Endothelial cell (in vitro differentiated cells): ENCODE results near the gene FUT6. TPM values are rescaled to one million over a fixed set of nuclear protein-coding genes. Genes with fewer than 3 reads are reported as not detected.
"Not testable (repeated sequence)": the region's sequence is repeated elsewhere in the genome, so short reads cannot be mapped to it uniquely, and the experiment has no call there.

Experiments used
- DNase-seq: peaks from one replicate; pipeline ENCODE4 v3.0.0; 2021; ENCODE audit warnings: low spot score
- H3K27ac Mint-ChIP-seq: one replicate; pipeline ENCODE4 v1.8.0; 2021; ENCODE audit warnings: mixed read lengths, inconsistent platforms; ENCODE audit not compliant: unreplicated experiment
- H3K27me3 Mint-ChIP-seq: one replicate; pipeline ENCODE4 v1.8.0; 2021; ENCODE audit warnings: mild to moderate bottlenecking, moderate library complexity, mixed read lengths, inconsistent platforms; ENCODE audit not compliant: unreplicated experiment
- H3K36me3 Mint-ChIP-seq: one replicate; pipeline ENCODE4 v1.8.0; 2021; ENCODE audit warnings: mild to moderate bottlenecking, low read depth, mixed read lengths, inconsistent platforms; ENCODE audit not compliant: unreplicated experiment
- H3K4me1 Mint-ChIP-seq: one replicate; pipeline ENCODE4 v1.8.0; 2021; ENCODE audit warnings: mild to moderate bottlenecking, mixed read lengths, inconsistent platforms; ENCODE audit not compliant: unreplicated experiment
- H3K4me3 Mint-ChIP-seq: one replicate; pipeline ENCODE4 v1.8.0; 2021; ENCODE audit warnings: mild to moderate bottlenecking, mixed read lengths, inconsistent platforms; ENCODE audit not compliant: unreplicated experiment
- H3K9me3 Mint-ChIP-seq: one replicate; pipeline ENCODE4 v1.8.0; 2021; ENCODE audit warnings: mixed read lengths, inconsistent platforms; ENCODE audit not compliant: unreplicated experiment
- total RNA-seq: library from RNA; stranded (reverse); fragmentation: NEBNext Ultra II Directional; extraction: Animal tissue kit (Norgen Biotek cat#: 25700); gene quantifications from one replicate; pipeline ENCODE4 v1.2.1, GENCODE V29; 2021; ENCODE audit not compliant: unreplicated experiment
- TF ChIP-seq, protein P1 (sequence below): fragments of 200-600 bp; sonication (generic); IDR thresholded peaks from one replicate; pipeline ENCODE4 v1.5.0; 2021; ENCODE audit warnings: antibody characterized with exemption; ENCODE audit not compliant: unreplicated experiment

The FUT6 gene
- total RNA-seq, 1 donor from 2014 or later: 0.18 TPM

DNA sequence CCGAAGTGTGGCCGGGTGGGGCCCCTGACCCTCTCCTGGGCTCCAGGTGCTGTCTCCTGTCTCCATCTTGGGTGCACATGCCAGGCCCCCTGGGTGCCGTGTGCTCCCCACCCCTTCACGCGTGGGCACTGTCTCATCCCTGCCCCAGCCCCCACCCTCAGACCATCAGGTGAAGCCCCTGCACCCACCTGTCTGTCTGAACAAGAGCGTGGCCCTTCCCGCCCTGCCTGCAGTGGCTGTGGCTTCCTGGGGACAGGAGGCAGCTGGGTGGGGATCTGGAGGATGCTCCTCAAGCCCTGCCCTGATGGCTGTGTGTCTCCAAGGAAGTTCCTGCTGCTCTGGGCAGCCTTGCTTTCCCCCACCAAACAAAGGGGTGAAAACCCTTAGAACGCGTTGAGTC, 57.2 kb downstream of the FUT6 start:
- Mint-ChIP-seq H3K36me3 (peaks cover 3% of the 10 kb centered on the region), H3K27ac (no peak overlapping the region), H3K4me3 (no peak overlapping the region), H3K9me3 (no peaks in the 10 kb centered on the region), H3K4me1 (no peaks in the 10 kb centered on the region), H3K27me3 (peaks cover 4% of the 10 kb centered on the region)
- TF ChIP-seq, protein P1, sequence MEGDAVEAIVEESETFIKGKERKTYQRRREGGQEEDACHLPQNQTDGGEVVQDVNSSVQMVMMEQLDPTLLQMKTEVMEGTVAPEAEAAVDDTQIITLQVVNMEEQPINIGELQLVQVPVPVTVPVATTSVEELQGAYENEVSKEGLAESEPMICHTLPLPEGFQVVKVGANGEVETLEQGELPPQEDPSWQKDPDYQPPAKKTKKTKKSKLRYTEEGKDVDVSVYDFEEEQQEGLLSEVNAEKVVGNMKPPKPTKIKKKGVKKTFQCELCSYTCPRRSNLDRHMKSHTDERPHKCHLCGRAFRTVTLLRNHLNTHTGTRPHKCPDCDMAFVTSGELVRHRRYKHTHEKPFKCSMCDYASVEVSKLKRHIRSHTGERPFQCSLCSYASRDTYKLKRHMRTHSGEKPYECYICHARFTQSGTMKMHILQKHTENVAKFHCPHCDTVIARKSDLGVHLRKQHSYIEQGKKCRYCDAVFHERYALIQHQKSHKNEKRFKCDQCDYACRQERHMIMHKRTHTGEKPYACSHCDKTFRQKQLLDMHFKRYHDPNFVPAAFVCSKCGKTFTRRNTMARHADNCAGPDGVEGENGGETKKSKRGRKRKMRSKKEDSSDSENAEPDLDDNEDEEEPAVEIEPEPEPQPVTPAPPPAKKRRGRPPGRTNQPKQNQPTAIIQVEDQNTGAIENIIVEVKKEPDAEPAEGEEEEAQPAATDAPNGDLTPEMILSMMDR: no peak
- no peak for DNase-seq

DNA sequence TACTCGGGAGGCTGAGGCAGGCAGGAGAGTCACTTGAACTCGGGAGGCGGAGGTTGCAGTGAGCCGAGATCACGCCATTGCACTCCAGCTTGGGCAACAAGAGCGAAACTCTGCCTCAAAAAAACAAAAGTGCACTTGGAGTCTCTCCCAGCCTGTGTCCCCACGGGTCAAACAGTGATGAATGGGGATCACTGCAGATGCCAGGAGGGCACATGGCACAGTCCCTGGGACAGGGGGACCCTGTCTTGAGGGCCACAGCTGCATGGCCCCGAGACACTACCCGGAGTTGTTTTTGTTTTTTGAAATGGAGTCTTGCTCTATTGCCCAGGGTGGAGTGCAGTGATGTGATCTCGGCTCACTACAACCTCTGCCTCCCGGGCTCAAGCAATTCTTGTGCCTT, 58.6 kb downstream of the FUT6 start:
- not testable (repeated sequence) for H3K4me3 Mint-ChIP-seq, H3K9me3 Mint-ChIP-seq, H3K36me3 Mint-ChIP-seq

More for the DNA sequence above, 58.6 kb downstream of the FUT6 start:
- DNase-seq, H3K27me3 Mint-ChIP-seq, H3K27ac Mint-ChIP-seq, H3K4me1 Mint-ChIP-seq: not testable (repeated sequence)

Other genes starting within 250 kb of the FUT6 start
- gene SAFB2, start 216.9 kb downstream of the FUT6 start, total RNA-seq: 85.5 TPM
- 113 TPM for gene SAFB, start 216.6 kb downstream of the FUT6 start, total RNA-seq
- 23.6 TPM for gene MICOS13, start 159.2 kb downstream of the FUT6 start, total RNA-seq
- 11.8 TPM for gene HSD11B1L, start 158.7 kb downstream of the FUT6 start, total RNA-seq
- gene RPL36, start 149.4 kb downstream of the FUT6 start, total RNA-seq: 910 TPM
- gene LONP1, start 119.6 kb downstream of the FUT6 start, total RNA-seq: 64.4 TPM
- not detected for gene CATSPERD, start 119.1 kb downstream of the FUT6 start, total RNA-seq
- 2.2 TPM for gene PRR22, start 55.0 kb downstream of the FUT6 start, total RNA-seq
- gene DUS3L, start 48.5 kb downstream of the FUT6 start, total RNA-seq: 16.2 TPM
- gene NRTN, start 34.6 kb downstream of the FUT6 start, total RNA-seq: 0.56 TPM
- 1.4 TPM for gene FUT3, start 11.7 kb upstream of the FUT6 start, total RNA-seq
- gene FUT5, start 30.8 kb upstream of the FUT6 start, total RNA-seq: not detected
- gene NDUFA11, start 64.1 kb upstream of the FUT6 start, total RNA-seq: 211 TPM
- gene VMAC, start 65.2 kb upstream of the FUT6 start, total RNA-seq: 8.9 TPM
- gene CAPS, start 74.6 kb upstream of the FUT6 start, total RNA-seq: 9.3 TPM
- gene RANBP3, start 138.4 kb upstream of the FUT6 start, total RNA-seq: 69.5 TPM